ENCODE data around the gene IL17C.

- TF ChIP-seq, protein P1, sequence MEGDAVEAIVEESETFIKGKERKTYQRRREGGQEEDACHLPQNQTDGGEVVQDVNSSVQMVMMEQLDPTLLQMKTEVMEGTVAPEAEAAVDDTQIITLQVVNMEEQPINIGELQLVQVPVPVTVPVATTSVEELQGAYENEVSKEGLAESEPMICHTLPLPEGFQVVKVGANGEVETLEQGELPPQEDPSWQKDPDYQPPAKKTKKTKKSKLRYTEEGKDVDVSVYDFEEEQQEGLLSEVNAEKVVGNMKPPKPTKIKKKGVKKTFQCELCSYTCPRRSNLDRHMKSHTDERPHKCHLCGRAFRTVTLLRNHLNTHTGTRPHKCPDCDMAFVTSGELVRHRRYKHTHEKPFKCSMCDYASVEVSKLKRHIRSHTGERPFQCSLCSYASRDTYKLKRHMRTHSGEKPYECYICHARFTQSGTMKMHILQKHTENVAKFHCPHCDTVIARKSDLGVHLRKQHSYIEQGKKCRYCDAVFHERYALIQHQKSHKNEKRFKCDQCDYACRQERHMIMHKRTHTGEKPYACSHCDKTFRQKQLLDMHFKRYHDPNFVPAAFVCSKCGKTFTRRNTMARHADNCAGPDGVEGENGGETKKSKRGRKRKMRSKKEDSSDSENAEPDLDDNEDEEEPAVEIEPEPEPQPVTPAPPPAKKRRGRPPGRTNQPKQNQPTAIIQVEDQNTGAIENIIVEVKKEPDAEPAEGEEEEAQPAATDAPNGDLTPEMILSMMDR (conservative IDR thresholded peaks at IDR 0.05; ENCODE audit: low read depth, low read length), result no peak
- no peak for TF ChIP-seq EZH2 (IDR thresholded peaks at IDR 0.05; ENCODE audit: borderline replicate concordance, low read depth, low read length, poor library complexity, severe bottlenecking)
Measured at GRCh38 chr16:88649195-88649923, 11.0 kb downstream of the IL17C start.

Data from A673 (cell line).